ENCODE data around the gene ZFP36L2.
"Not testable (repeated sequence)": the region's sequence is repeated elsewhere in the genome, so short reads cannot be mapped to it uniquely, and the experiment has no call there.

ZFP36L2 gene

GRCh38 chr2:43201497-43201896 lies 24.9 kb downstream of the ZFP36L2 start:
- intact Hi-C loops (cut with micrococcal nuclease), result no loop called here
- Mint-ChIP-seq H3K27me3 (peaks cover 4% of the 10 kb centered on the region), H3K9me3 (no peaks in the 10 kb centered on the region), H3K4me1 (ENCODE audit: low read depth) (peaks cover 36% of the 10 kb centered on the region), H3K4me3 (no peak overlapping the region), H3K27ac (peak overlapping the region; percentile 13), H3K36me3 (ENCODE audit: low read depth) (no peaks in the 10 kb centered on the region)

GRCh38 chr2:43201016-43201415 lies 25.4 kb downstream of the ZFP36L2 start:
- Mint-ChIP-seq H3K9me3 (no peaks in the 10 kb centered on the region), H3K4me3 (no peak overlapping the region), H3K27ac (peak overlapping the region; percentile 13), H3K4me1 (ENCODE audit: low read depth) (peaks cover 38% of the 10 kb centered on the region), H3K36me3 (ENCODE audit: low read depth) (no peaks in the 10 kb centered on the region), H3K27me3 (peaks cover 4% of the 10 kb centered on the region)
- intact Hi-C loops (cut with micrococcal nuclease), result no loop called here

- Mint-ChIP-seq H3K4me1 (ENCODE audit: low read depth) (peaks cover 46% of the 10 kb centered on the region), H3K27ac (no peak overlapping the region), H3K27me3 (peaks cover 4% of the 10 kb centered on the region), H3K9me3 (no peaks in the 10 kb centered on the region), H3K4me3 (no peak overlapping the region), H3K36me3 (ENCODE audit: low read depth) (no peaks in the 10 kb centered on the region)
- intact Hi-C loops (cut with micrococcal nuclease), result no loop called here
Observed at GRCh38 chr2:43199492-43200488, 26.6 kb downstream of the ZFP36L2 start.

- no peaks in the 10 kb centered on the region for H3K36me3 Mint-ChIP-seq (ENCODE audit: low read depth)
- H3K4me3 Mint-ChIP-seq, result no peak overlapping the region
- no peak overlapping the region for H3K27ac Mint-ChIP-seq
- intact Hi-C loops (cut with micrococcal nuclease), result no loop called here
- H3K9me3 Mint-ChIP-seq, result no peaks in the 10 kb centered on the region
- H3K4me1 Mint-ChIP-seq (ENCODE audit: low read depth), result peaks cover 61% of the 10 kb centered on the region
- peaks cover 8% of the 10 kb centered on the region for H3K27me3 Mint-ChIP-seq
Observed at GRCh38 chr2:43198263-43198662, 28.1 kb downstream of the ZFP36L2 start.

- Mint-ChIP-seq H3K27ac (no peak overlapping the region), H3K27me3 (peaks cover 10% of the 10 kb centered on the region), H3K4me1 (ENCODE audit: low read depth) (peaks cover 67% of the 10 kb centered on the region), H3K4me3 (no peak overlapping the region), H3K9me3 (no peaks in the 10 kb centered on the region), H3K36me3 (ENCODE audit: low read depth) (no peaks in the 10 kb centered on the region)
- intact Hi-C loops (cut with micrococcal nuclease), result no loop called here
Observed at GRCh38 chr2:43197588-43197896, 28.9 kb downstream of the ZFP36L2 start.

- H3K36me3 Mint-ChIP-seq (ENCODE audit: low read depth), result no peaks in the 10 kb centered on the region
- H3K27me3 Mint-ChIP-seq, result peaks cover 10% of the 10 kb centered on the region
- no peaks in the 10 kb centered on the region for H3K9me3 Mint-ChIP-seq
- intact Hi-C loops (cut with micrococcal nuclease), result no loop called here
- H3K4me3 Mint-ChIP-seq, result no peak overlapping the region
- peaks cover 68% of the 10 kb centered on the region for H3K4me1 Mint-ChIP-seq (ENCODE audit: low read depth)
- H3K27ac Mint-ChIP-seq, result no peak overlapping the region
Observed at GRCh38 chr2:43196768-43197587, 29.4 kb downstream of the ZFP36L2 start.

- Mint-ChIP-seq H3K4me1 (ENCODE audit: low read depth) (peaks cover 61% of the 10 kb centered on the region), H3K36me3 (ENCODE audit: low read depth) (no peaks in the 10 kb centered on the region), H3K27me3 (peaks cover 17% of the 10 kb centered on the region), H3K4me3 (no peak overlapping the region), H3K9me3 (no peaks in the 10 kb centered on the region), H3K27ac (peak overlapping the region; percentile 7)
- intact Hi-C loops (cut with micrococcal nuclease), result no loop called here
Observed at GRCh38 chr2:43194121-43194869, 32.1 kb downstream of the ZFP36L2 start.

GRCh38 chr2:43193652-43194120 lies 32.7 kb downstream of the ZFP36L2 start:
- intact Hi-C loops (cut with micrococcal nuclease), result no loop called here
- peaks cover 64% of the 10 kb centered on the region for H3K4me1 Mint-ChIP-seq (ENCODE audit: low read depth)

GRCh38 chr2:43192744-43193651 lies 33.4 kb downstream of the ZFP36L2 start:
- no peak overlapping the region for H3K27ac Mint-ChIP-seq
- H3K36me3 Mint-ChIP-seq (ENCODE audit: low read depth), result no peaks in the 10 kb centered on the region
- H3K9me3 Mint-ChIP-seq, result no peaks in the 10 kb centered on the region
- peaks cover 65% of the 10 kb centered on the region for H3K4me1 Mint-ChIP-seq (ENCODE audit: low read depth)
- peaks cover 22% of the 10 kb centered on the region for H3K27me3 Mint-ChIP-seq
- intact Hi-C loops (cut with micrococcal nuclease), result no loop called here
- H3K4me3 Mint-ChIP-seq, result no peak overlapping the region

More at GRCh38 chr2:43193652-43194120, 32.7 kb downstream of the ZFP36L2 start:
- Mint-ChIP-seq H3K4me3 (no peak overlapping the region), H3K27ac (no peak overlapping the region), H3K27me3 (peaks cover 19% of the 10 kb centered on the region), H3K9me3 (no peaks in the 10 kb centered on the region), H3K36me3 (ENCODE audit: low read depth) (no peaks in the 10 kb centered on the region)

- Mint-ChIP-seq H3K4me1 (ENCODE audit: low read depth) (peaks cover 64% of the 10 kb centered on the region), H3K9me3 (no peaks in the 10 kb centered on the region), H3K4me3 (no peak overlapping the region), H3K36me3 (ENCODE audit: low read depth) (no peaks in the 10 kb centered on the region), H3K27ac (peak overlapping the region; percentile 32), H3K27me3 (peaks cover 24% of the 10 kb centered on the region)
- intact Hi-C loops (cut with micrococcal nuclease), result no loop called here
Observed at GRCh38 chr2:43191947-43192516, 34.4 kb downstream of the ZFP36L2 start.

GRCh38 chr2:43190311-43191052 lies 35.9 kb downstream of the ZFP36L2 start:
- intact Hi-C loops (cut with micrococcal nuclease), result no loop called here
- H3K4me3 Mint-ChIP-seq, result no peak overlapping the region

GRCh38 chr2:43189861-43190260 lies 36.5 kb downstream of the ZFP36L2 start:
- H3K9me3 Mint-ChIP-seq; H3K4me3 Mint-ChIP-seq; H3K27ac Mint-ChIP-seq; intact Hi-C loops (cut with micrococcal nuclease); H3K36me3 Mint-ChIP-seq (ENCODE audit: low read depth): not testable (repeated sequence)
- H3K4me1 Mint-ChIP-seq (ENCODE audit: low read depth), result peaks cover 68% of the 10 kb centered on the region
- H3K27me3 Mint-ChIP-seq, result peaks cover 27% of the 10 kb centered on the region

More at GRCh38 chr2:43190311-43191052, 35.9 kb downstream of the ZFP36L2 start:
- no peak overlapping the region for H3K27ac Mint-ChIP-seq
- H3K4me1 Mint-ChIP-seq (ENCODE audit: low read depth), result peaks cover 66% of the 10 kb centered on the region
- no peaks in the 10 kb centered on the region for H3K9me3 Mint-ChIP-seq
- peaks cover 25% of the 10 kb centered on the region for H3K27me3 Mint-ChIP-seq
- H3K36me3 Mint-ChIP-seq (ENCODE audit: low read depth), result no peaks in the 10 kb centered on the region
